ENCODE results near the gene CCDC9.

DNA sequence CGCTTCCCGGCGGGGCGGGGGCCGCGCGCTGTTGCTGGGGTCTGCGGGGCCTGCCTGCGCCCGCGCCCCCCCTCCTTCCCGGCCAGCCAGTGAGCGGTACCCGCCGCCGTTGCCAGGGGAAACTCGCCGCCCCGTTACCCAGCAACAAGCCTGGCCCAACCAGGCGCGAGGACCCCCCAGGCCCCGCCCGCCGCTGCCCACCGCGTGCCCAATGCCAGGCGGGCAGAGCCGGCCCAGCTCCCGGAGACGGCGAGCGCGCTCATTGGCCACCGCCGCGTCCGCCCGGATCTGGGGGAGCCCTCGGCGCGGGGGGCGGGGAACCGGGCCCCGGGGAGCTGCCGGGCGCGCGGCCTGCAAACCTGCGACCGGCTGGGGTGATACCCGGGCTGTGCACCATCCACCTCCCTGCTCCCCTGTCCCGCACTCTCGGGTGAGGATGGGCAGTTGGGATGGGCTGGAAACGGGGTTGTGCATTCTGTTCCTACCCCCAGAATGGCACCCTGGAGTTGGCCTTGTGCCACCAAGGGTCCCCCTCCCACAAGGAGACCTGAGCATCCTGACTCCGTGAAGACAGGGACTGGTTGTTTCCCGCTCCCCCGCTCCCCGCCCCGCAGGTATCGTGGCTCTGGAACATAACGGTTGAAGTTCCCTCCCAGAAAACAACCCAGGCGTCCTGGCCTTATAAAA, 16.6 kb upstream of the CCDC9 start:
- TF ChIP-seq, protein P1, sequence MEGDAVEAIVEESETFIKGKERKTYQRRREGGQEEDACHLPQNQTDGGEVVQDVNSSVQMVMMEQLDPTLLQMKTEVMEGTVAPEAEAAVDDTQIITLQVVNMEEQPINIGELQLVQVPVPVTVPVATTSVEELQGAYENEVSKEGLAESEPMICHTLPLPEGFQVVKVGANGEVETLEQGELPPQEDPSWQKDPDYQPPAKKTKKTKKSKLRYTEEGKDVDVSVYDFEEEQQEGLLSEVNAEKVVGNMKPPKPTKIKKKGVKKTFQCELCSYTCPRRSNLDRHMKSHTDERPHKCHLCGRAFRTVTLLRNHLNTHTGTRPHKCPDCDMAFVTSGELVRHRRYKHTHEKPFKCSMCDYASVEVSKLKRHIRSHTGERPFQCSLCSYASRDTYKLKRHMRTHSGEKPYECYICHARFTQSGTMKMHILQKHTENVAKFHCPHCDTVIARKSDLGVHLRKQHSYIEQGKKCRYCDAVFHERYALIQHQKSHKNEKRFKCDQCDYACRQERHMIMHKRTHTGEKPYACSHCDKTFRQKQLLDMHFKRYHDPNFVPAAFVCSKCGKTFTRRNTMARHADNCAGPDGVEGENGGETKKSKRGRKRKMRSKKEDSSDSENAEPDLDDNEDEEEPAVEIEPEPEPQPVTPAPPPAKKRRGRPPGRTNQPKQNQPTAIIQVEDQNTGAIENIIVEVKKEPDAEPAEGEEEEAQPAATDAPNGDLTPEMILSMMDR (IDR thresholded peaks at IDR 0.05; ENCODE audit: low read depth, low read length, missing input control), result no peak
- TF ChIP-seq ATF3 (IDR thresholded peaks at IDR 0.05), result no peak
- TF ChIP-seq RAD21 (IDR thresholded peaks at IDR 0.05), result no peak
- TF ChIP-seq MAX (IDR thresholded peaks at IDR 0.05), result no peak
- TF ChIP-seq JUND (IDR thresholded peaks at IDR 0.05), result no peak
- TF ChIP-seq YY1 (IDR thresholded peaks at IDR 0.05), result no peak
- no peak for TF ChIP-seq TAF1 (conservative IDR thresholded peaks at IDR 0.05)
- TF ChIP-seq EGR1 (IDR thresholded peaks at IDR 0.05; ENCODE audit: low read depth in 2 of 2), result no peak
